Spleen (tissue), 11 donors: ENCODE measurements around the gene UBE2E2. TPM values are rescaled to one million over a fixed set of nuclear protein-coding genes. Genes with fewer than 3 reads are reported as not detected.

ENCODE experiments used
- DNase-seq: peaks from one replicate; pipeline ENCODE4 v3.0.0-alpha.2; 2020
- H3K27ac ChIP-seq, 8 donors: fragments of 200-600 bp; sonication (generic) in 7 of 8; 1 replicate in 4 of 8; 2 replicates in 4 of 8; pipeline versions ENCODE4 v1.5.0 to v1.8.0; 2016 to 2021; ENCODE audit warnings: inconsistent platforms in 4 of 8, mild to moderate bottlenecking in 4 of 8, moderate library complexity in 1 of 8
- H3K27me3 ChIP-seq, 7 donors: fragments of 200-600 bp; sonication (generic) in 6 of 7; replicated peaks in 1 of 7; 1 replicate in 4 of 7; 2 replicates in 3 of 7; pipeline versions ENCODE4 v1.5.0 to v1.8.0; 2016 to 2021; ENCODE audit warnings: inconsistent platforms in 3 of 7, mild to moderate bottlenecking in 1 of 7
- H3K36me3 ChIP-seq, 6 donors: fragments of 200-600 bp; sonication (generic) in 5 of 6; 1 replicate in 4 of 6; 2 replicates in 2 of 6; pipeline versions ENCODE4 v1.5.0 to v1.8.0; 2016 to 2021; ENCODE audit warnings: inconsistent platforms in 2 of 6
- H3K4me1 ChIP-seq, 6 donors: fragments of 200-600 bp; sonication (generic) in 5 of 6; 1 replicate in 3 of 6; 2 replicates in 3 of 6; pipeline versions ENCODE4 v1.5.0 to v1.8.0; 2016 to 2021; ENCODE audit warnings: inconsistent platforms in 3 of 6
- H3K4me3 ChIP-seq, 8 donors: fragments of 200-600 bp; sonication (generic) in 7 of 8; 1 replicate in 4 of 8; 2 replicates in 4 of 8; pipeline versions ENCODE4 v1.5.0 to v1.8.0; 2016 to 2021; ENCODE audit warnings: inconsistent platforms in 4 of 8, mild to moderate bottlenecking in 4 of 8, moderate library complexity in 2 of 8
- H3K9me3 ChIP-seq, 8 donors: fragments of 200-600 bp; sonication (generic) in 7 of 8; 1 replicate in 4 of 8; 2 replicates in 4 of 8; pipeline versions ENCODE4 v1.5.0 to v1.8.0; 2016 to 2021; ENCODE audit warnings: inconsistent platforms in 4 of 8
- CTCF ChIP-seq, 11 experiments: fragments of 200-600 bp in 7 of 11; fragments of 450-650 bp in 4 of 11; sonication (generic) in 4 of 11; IDR thresholded peaks in 8 of 11; conservative IDR thresholded peaks in 3 of 11; 1 replicate in 7 of 11; 2 replicates in 4 of 11; pipeline versions ENCODE4 v1.4.0 to v1.8.0; 2016 to 2021; ENCODE audit warnings: antibody characterized with exemption in 11 of 11, inconsistent platforms in 4 of 11, mild to moderate bottlenecking in 1 of 11
- POLR2A ChIP-seq, 3 donors: fragments of 450-650 bp; IDR thresholded peaks; one replicate each; pipeline ENCODE4 v1.5.1; 2017; ENCODE audit warnings: antibody characterized with exemption in 3 of 3, mild to moderate bottlenecking in 1 of 3
- POLR2AphosphoS5 ChIP-seq, 3 donors: sonication (generic); formaldehyde crosslinking; IDR thresholded peaks; one replicate each; pipeline ENCODE4 v1.5.1; 2017; ENCODE audit warnings: antibody characterized with exemption in 3 of 3
- WGBS, 5 donors: extraction: QIAGEN DNeasy Blood & Tissue Kit in 3 of 5; methylation state at CpG; one replicate each; pipeline versions ENCODE4 v1.1.5 to v1.1.7; 2013 to 2018; 5-methylcytosine and 5-hydroxymethylcytosine counted together
- intact Hi-C: fragments of 100-400 bp; cut with DNase I; formaldehyde crosslinking; loops from one replicate; pipeline ENCODE4 v1.15.0; 2023; ENCODE audit warnings: low total_unique reads
- polyA plus RNA-seq, 3 donors: library from polyadenylated mRNA; stranded (reverse); fragments of 200-250 nt; gene quantifications; one replicate each; pipeline ENCODE4 v1.2.1, GENCODE V29; 2013
- total RNA-seq, 7 donors: library from RNA; depleted of rRNA in 3 of 7; stranded (reverse); fragments of >200 nt in 3 of 7; fragmentation: NEBNext Ultra II Directional in 4 of 7; extraction: Animal tissue kit (Norgen Biotek cat#: 25700) in 4 of 7; gene quantifications; one replicate each; pipeline versions ENCODE4 v1.1.0 to v1.2.1, GENCODE V29; 2016 to 2021
- donor health status: healthy with polysubstance abuse.
- donor health status: DM: no; HTN: no; CAD: no; lungs with moderate emphysema.
- donor health status: DM: no; HTN: no; CAD: no.
- donor health status: Bipolar disorder and iron deficiency.
- donor health status: healthy.
- donor health status: DM: no; HTN: no; CAD: no.
- donor health status: DM: yes; HTN: yes; CAD: no.

Gene UBE2E2
- total and polyA plus RNA-seq, 10 donors = 27.9 to 87.6 (median 41.2) TPM

- intact Hi-C loops = no loop called here
- Histone ChIP-seq H3K27ac (no peak overlapping the region), H3K4me1 (peaks cover 0 to 13% (median 8%) of the 10 kb centered on the region in 6 donors), H3K9me3 (no peaks in the 10 kb centered on the region), H3K4me3 (no peak overlapping the region), H3K36me3 (no peaks in the 10 kb centered on the region), H3K27me3 (no peaks in the 10 kb centered on the region)
- DNase-seq = no peak
- TF ChIP-seq POLR2A (IDR thresholded peaks at IDR 0.05) (no peak), CTCF (IDR thresholded peaks at IDR 0.05 in 8 of 11, conservative IDR thresholded peaks at IDR 0.05 in 3 of 11) (no peak), POLR2AphosphoS5 (IDR thresholded peaks at IDR 0.05) (no peak)
- WGBS, 5 donors = 42 to 64% (median 59%) methylated on average over 2 of the region's 2 CpGs
Measured at GRCh38 chr3:23192816-23193215, 10.3 kb upstream of the UBE2E2 start.

DNA sequence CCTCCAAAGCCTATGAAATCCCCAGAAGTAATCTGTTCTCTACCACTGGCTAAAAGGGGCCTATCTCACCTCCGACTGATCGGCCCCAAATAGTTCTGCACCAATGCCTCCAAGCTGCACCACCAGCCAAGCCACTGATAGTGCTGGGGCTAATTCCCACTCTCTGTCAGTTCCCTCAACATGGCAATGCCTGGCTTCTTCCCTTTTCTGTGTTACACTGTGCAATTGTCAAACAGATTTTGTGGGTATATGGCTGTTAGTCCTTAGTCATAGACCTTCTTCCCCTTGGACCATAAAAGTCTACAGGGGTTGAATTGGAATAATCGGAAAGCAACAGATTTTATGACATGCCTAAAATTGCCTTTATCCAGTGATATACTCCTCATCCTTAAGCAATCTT lies 9.3 kb upstream of the UBE2E2 start:
- intact Hi-C loops = no loop called here

DNA sequence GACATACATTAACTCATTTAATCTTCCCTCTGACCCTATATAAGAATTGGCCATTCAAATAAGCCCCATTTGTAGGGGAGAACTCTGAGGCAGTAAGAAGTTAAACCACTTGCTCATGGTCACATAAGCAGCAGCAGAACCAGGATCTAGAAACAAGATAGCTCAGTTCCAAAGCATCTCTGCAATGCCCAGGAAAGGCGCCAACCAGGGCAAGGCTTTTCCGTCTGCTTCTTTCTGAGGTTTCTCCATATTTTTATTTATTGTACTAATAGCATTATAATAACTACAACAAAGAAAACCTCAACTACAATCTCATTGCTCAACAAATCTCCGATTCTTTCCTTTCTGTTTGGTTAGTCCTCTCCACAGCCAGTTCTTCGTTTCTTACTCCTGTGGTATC lies 4.3 kb upstream of the UBE2E2 start:
- peaks cover 0 to 13% (median 0%) of the 10 kb centered on the region in 7 donors for H3K27me3 ChIP-seq
- intact Hi-C loops = no loop called here
- 69 to 94% (median 85%) methylated on average over 4 of the region's 4 CpGs for WGBS, 5 donors
- H3K4me3 ChIP-seq = no peak overlapping the region
- no peak overlapping the region for H3K27ac ChIP-seq
- H3K9me3 ChIP-seq = no peaks in the 10 kb centered on the region
- no peak for TF ChIP-seq CTCF (IDR thresholded peaks at IDR 0.05 in 8 of 11, conservative IDR thresholded peaks at IDR 0.05 in 3 of 11)
- TF ChIP-seq POLR2AphosphoS5 (IDR thresholded peaks at IDR 0.05) = no peak
- no peak for TF ChIP-seq POLR2A (IDR thresholded peaks at IDR 0.05)
- no peak for DNase-seq
- H3K4me1 ChIP-seq = peaks cover 0 to 10% (median 4%) of the 10 kb centered on the region in 6 donors
- no peaks in the 10 kb centered on the region for H3K36me3 ChIP-seq

More for the DNA sequence above, 9.3 kb upstream of the UBE2E2 start:
- TF ChIP-seq POLR2AphosphoS5 (IDR thresholded peaks at IDR 0.05) (no peak), POLR2A (IDR thresholded peaks at IDR 0.05) (no peak), CTCF (IDR thresholded peaks at IDR 0.05 in 8 of 11, conservative IDR thresholded peaks at IDR 0.05 in 3 of 11) (no peak)
- 81 to 94% (median 92%) methylated on average over 3 of the region's 3 CpGs for WGBS, 5 donors
- Histone ChIP-seq H3K27me3 (no peaks in the 10 kb centered on the region), H3K4me3 (no peak overlapping the region), H3K4me1 (peaks cover 0 to 10% (median 7%) of the 10 kb centered on the region in 6 donors), H3K9me3 (no peaks in the 10 kb centered on the region), H3K27ac (no peak overlapping the region), H3K36me3 (no peaks in the 10 kb centered on the region)
- no peak for DNase-seq

DNA sequence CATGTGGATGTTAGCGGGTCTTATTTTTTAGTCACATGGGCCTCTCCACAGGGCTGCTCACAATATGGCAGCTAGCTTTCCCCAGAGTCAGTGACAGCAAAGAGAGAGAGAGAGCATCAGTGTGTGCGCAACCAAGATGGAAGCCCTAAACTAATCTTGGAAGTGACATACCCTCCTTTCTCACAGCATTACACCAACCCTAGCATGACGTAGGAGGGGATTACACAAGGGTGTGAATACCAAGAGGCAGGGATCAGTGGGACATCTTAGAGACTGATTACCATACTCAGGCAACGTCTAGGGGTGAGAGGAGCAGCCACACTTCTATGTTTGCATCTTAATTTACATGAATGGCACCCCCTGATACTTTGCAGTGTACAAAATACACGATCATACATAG lies 3.5 kb upstream of the UBE2E2 start:
- H3K27me3 ChIP-seq = peaks cover 0 to 15% (median 0%) of the 10 kb centered on the region in 7 donors
- peaks cover 2 to 18% (median 11%) of the 10 kb centered on the region in 6 donors for H3K4me1 ChIP-seq
- TF ChIP-seq POLR2AphosphoS5 (IDR thresholded peaks at IDR 0.05) = no peak
- no peak for TF ChIP-seq CTCF (IDR thresholded peaks at IDR 0.05 in 8 of 11, conservative IDR thresholded peaks at IDR 0.05 in 3 of 11)
- TF ChIP-seq POLR2A (IDR thresholded peaks at IDR 0.05) = no peak
- no peaks in the 10 kb centered on the region for H3K36me3 ChIP-seq
- no peaks in the 10 kb centered on the region for H3K9me3 ChIP-seq
- no peak overlapping the region for H3K4me3 ChIP-seq
- no peak overlapping the region for H3K27ac ChIP-seq
- no peak for DNase-seq
- WGBS, 5 donors = 67 to 92% (median 79%) methylated on average over 5 of the region's 5 CpGs
- intact Hi-C loops = no loop called here
